ENCODE data around the gene CIC.
A peak's percentile ranks its signal among the peaks of the same experiment; 100 is the strongest.

The CIC gene

DNA sequence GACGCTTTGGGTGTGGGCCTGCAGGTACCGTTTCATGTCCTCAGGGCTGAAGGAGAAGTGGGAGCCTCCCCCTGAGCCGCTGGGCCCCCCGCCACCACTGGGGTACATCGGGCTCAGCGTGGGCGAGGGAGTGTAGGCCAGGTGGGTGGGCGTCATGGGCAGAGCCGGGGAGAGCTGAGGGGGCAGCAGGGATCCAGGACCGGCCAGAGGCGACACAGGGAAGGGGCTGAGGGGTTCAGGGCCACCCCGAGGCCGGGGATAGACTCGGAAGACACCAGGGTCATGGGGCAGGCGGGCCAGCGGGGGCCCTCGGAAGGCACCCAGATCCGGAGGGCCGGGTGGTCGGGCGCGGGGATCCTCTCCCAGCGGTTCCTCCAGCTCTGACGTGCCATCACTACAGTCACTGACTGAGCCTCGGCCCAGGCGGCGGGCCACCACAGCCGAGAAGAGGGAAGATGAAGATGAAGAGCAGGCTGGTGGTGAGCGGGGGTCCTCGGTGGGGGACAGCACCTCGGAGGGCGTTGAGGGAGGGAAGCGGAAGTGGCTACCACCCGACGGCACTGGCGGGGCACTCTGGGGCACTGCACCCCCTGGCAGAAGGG, 19.8 kb upstream of the CIC start:
- no peak for DNase-seq (ENCODE audit: low read depth)
- TF ChIP-seq, protein P1, sequence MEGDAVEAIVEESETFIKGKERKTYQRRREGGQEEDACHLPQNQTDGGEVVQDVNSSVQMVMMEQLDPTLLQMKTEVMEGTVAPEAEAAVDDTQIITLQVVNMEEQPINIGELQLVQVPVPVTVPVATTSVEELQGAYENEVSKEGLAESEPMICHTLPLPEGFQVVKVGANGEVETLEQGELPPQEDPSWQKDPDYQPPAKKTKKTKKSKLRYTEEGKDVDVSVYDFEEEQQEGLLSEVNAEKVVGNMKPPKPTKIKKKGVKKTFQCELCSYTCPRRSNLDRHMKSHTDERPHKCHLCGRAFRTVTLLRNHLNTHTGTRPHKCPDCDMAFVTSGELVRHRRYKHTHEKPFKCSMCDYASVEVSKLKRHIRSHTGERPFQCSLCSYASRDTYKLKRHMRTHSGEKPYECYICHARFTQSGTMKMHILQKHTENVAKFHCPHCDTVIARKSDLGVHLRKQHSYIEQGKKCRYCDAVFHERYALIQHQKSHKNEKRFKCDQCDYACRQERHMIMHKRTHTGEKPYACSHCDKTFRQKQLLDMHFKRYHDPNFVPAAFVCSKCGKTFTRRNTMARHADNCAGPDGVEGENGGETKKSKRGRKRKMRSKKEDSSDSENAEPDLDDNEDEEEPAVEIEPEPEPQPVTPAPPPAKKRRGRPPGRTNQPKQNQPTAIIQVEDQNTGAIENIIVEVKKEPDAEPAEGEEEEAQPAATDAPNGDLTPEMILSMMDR (conservative IDR thresholded peaks at IDR 0.05; ENCODE audit: low read length): no peak
- no peak overlapping the region for H3K4me3 ChIP-seq (ENCODE audit: low read length)

DNA sequence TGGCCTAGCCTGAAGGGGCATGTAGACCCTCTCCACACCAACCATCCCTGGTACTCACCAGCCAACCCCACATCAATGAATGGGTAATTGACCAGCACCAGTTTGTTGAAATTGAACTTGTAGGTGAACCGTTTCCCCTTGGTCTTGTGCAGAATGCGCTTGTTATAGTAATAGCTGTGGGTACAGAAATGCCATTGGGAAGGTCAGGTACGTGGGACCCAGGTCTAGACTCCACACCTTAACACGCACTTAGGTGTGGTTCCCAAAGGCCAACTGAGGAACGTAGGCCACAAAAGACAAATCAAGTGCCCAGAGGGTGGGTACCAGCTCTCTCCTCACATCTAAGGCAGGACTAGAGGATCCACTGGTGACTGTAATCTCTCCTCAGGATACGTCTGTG, 19.3 kb upstream of the CIC start:
- TF ChIP-seq, protein P1 (conservative IDR thresholded peaks at IDR 0.05; ENCODE audit: low read length): no peak
- no peak overlapping the region; the same call in 1 of the 2 replicates for H3K4me3 ChIP-seq (ENCODE audit: low read length)
- DNase-seq (ENCODE audit: low read depth): no peak

DNA sequence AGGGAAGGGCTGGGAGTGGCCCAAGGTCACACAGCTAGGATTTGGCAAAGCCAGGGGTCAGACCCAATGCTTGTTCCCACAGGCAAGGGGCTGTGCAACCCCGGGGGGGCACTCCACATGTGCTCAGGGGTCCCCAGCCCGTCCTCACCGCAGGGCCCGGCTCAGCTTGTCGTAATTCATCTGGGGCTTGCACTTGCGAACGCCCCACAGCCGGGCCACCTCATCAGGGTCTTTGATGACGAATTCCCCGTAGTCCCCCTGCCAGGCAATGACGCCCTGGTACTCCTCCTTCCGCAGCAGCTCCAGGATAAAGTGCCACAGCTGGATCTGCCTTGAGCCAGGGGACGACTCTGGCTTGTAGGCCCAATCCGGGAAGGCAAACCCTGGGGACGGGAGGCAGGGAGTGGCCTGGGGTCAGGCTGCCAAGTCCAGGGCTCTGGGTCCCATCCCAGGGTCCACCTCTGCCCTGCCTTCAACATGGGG, 18.8 kb upstream of the CIC start:
- peak overlapping the region; percentile 51 for H3K4me3 ChIP-seq (ENCODE audit: low read length)
- DNase-seq (ENCODE audit: low read depth): no peak
- TF ChIP-seq, protein P1 (conservative IDR thresholded peaks at IDR 0.05; ENCODE audit: low read length): no peak

DNA sequence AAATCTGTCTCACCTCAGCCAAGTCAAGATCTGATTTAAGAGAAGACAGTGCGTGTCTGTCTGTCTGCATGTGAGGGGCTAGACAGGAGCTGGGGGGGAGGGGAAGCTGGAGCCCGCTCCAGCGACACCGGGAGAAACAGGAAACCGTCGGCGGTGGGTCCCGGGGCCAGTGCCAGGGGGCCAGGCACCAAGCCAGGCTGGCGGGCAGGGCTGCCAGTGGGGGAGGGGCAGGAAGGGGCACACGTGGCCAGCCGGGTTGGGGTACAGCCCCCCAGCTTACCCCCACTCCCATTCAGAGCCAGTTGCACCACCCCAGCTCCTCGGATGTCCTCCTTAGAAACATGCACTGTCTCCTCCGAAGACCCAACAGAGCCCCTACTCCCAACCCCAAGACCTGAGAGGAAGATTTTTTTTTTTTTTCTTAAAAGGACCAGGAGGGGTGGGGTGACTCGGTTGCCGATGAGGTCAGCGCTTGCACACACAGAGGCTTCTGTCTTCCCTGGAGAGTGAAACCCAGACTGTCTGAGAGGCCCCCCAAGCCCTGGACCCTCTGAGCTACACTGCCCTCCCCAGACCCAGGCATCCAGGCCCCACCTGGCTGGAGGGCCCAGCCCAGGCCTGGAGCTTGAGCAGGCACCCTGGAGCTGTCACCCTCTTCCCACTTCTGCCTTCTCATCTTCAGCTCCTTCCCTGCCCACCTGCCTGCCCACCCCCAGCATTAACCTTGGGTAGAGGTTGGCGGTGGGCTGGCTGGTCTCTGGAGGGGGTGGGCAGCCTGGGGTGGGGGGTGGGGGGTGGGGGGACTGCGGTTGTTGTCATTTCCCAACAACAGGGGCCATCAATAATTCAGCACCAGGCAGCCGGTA, 18.2 kb upstream of the CIC start:
- H3K4me3 ChIP-seq (ENCODE audit: low read length): peak overlapping the region; percentile 84
- TF ChIP-seq, protein P1 (conservative IDR thresholded peaks at IDR 0.05; ENCODE audit: low read length): no peak

DNA sequence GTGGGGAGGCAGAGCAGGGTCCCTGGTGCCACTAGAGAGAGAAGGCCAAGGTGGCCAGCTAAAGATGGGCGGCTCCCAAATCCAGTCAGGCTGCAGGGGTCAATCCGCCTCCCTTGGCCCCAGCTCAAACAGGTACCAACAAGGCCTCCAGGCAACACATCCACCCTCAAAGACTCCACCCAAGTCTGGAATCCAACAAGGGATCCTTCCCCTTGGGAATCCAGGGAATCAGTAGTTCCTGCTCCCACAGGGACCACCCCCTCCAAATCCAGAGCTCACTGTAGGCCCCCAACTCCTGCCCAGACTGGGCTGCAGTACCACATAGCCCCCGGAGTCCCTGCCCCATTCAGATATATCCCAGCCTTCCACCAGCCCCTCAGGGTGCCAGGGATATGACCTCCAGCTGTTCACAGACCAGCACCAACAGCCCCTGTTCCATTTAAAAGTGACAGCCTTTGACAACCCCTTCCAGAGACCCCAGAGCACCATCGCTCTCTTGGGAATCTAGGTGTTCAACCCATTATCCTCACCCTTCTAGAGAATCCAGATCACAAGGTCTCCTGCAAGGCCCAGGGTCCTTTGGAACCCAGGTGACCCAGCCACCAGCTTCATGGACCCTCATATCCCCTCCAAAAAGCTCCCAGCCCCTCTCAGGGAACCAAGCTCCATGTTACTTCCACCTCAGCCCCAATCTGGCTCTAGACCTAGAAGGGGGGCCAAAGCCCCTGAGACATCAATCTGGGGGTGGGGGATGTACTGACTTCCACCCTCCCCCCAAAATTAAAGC, 17.3 kb upstream of the CIC start:
- TF ChIP-seq, protein P1 (conservative IDR thresholded peaks at IDR 0.05; ENCODE audit: low read length): no peak
- H3K4me3 ChIP-seq (ENCODE audit: low read length): peak overlapping the region; percentile 84
- no peak for DNase-seq (ENCODE audit: low read depth)

More for the DNA sequence above, 18.2 kb upstream of the CIC start:
- DNase-seq (ENCODE audit: low read depth): peak; percentile 56

DNA sequence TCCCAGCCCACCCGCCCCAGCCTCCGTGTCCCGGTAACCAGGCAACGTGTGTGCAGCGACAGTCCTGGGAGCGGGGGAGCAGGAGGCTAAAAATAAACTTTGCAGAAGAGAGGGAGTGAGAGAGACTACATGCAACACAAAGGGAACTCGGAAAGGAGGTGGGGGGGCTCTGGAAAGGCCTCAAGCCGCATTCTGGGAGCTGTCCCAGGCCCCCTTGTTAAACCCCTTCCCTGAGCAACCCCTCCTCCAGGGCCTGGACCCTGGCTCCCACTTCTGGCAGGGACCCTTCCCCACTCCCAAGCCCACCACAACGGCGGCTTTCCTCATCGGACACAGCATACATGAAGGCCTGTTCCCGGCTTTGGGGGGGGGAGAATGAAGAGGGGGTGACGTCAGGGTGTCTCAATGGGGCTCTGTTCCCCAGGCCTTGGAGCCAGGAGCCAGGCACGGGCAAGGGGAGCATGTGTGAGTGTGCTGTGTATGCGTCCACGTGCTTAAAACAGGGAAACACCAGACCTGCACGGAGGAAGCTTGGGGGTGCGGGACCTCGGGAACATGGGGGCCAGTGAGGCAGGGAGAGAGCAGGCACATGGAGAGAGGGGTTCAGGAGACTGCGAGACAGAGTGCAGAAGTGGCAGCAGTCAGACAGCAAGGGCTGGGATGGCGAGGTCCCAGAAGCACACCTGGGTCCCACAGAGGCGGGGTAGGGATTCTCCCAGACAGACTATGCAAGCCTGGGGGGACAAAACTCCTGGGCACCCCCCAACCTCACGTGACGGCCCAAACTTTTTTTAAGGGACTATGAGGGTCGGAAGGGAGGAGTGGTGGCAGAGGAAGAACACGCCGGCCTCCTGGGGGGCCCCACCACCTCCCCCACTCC, 16.4 kb upstream of the CIC start:
- TF ChIP-seq, protein P1 (conservative IDR thresholded peaks at IDR 0.05; ENCODE audit: low read length): no peak

More for the DNA sequence above, 16.4 kb upstream of the CIC start:
- DNase-seq (ENCODE audit: low read depth): peak; percentile 52
- H3K4me3 ChIP-seq (ENCODE audit: low read length): peak overlapping the region; percentile 84
